Uterus (tissue), 2 donors: ENCODE results near the gene ZNHIT3.

Experiments
- CTCF ChIP-seq, 4 experiments: fragments of 200-600 bp in 2 of 4; fragments of 450-650 bp in 2 of 4; sonication (generic) in 2 of 4; IDR thresholded peaks; one replicate each; pipeline ENCODE4 v1.5.1; 2016 to 2019; ENCODE audit warnings: antibody characterized with exemption in 4 of 4, mild to moderate bottlenecking in 2 of 4, moderate library complexity in 1 of 4
- POLR2A ChIP-seq, 2 donors: fragments of 450-650 bp; IDR thresholded peaks; one replicate each; pipeline ENCODE4 v1.6.1; 2016; ENCODE audit warnings: antibody characterized with exemption in 2 of 2, mild to moderate bottlenecking in 1 of 2, moderate library complexity in 1 of 2

- TF ChIP-seq POLR2A (IDR thresholded peaks at IDR 0.05) = no peak
- no peak for TF ChIP-seq CTCF (IDR thresholded peaks at IDR 0.05)
These were observed 15.5 kb downstream of the ZNHIT3 start for GRCh38 chr17:36501963-36502362.
